ENCODE data around the gene SDC3.

DNA sequence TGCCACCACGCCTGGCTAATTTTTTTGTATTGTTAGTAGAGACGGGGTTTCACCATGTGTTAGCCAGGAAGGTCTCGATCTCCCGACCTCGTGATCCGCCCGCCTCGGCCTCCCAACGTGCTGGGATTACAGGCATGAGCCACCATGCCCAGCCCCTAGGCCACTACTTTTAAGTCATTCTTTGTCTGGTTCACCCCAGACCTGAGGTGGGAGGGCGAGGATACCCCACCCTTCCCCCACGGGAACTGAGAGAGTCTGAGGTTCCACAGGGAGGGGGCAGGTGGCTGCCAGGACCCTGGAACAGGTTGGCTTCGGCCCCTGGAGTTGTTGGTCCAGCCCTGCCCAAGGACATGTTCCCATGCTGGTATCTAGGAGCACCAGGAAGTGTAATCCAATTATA lies 7.7 kb upstream of the SDC3 start:
- no peak for TF ChIP-seq BACH1 (IDR thresholded peaks at IDR 0.05; ENCODE audit: low read length)
- TF ChIP-seq RAD21 (IDR thresholded peaks at IDR 0.05 in 1 of 2, conservative IDR thresholded peaks at IDR 0.05 in 1 of 2; ENCODE audit: low read depth in 2 of 2, low read length in 2 of 2) = no peak
- TF ChIP-seq, protein P1, sequence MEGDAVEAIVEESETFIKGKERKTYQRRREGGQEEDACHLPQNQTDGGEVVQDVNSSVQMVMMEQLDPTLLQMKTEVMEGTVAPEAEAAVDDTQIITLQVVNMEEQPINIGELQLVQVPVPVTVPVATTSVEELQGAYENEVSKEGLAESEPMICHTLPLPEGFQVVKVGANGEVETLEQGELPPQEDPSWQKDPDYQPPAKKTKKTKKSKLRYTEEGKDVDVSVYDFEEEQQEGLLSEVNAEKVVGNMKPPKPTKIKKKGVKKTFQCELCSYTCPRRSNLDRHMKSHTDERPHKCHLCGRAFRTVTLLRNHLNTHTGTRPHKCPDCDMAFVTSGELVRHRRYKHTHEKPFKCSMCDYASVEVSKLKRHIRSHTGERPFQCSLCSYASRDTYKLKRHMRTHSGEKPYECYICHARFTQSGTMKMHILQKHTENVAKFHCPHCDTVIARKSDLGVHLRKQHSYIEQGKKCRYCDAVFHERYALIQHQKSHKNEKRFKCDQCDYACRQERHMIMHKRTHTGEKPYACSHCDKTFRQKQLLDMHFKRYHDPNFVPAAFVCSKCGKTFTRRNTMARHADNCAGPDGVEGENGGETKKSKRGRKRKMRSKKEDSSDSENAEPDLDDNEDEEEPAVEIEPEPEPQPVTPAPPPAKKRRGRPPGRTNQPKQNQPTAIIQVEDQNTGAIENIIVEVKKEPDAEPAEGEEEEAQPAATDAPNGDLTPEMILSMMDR (IDR thresholded peaks at IDR 0.05; ENCODE audit: control extremely low read depth in 1 of 3, insufficient read depth in 1 of 3, low read depth in 1 of 3, low read length in 3 of 3) = no peak
- TF ChIP-seq EP300 (IDR thresholded peaks at IDR 0.05; ENCODE audit: borderline replicate concordance in 1 of 2, low read depth in 2 of 2, low read length in 2 of 2) = no peak
- no peak for TF ChIP-seq BRCA1 (IDR thresholded peaks at IDR 0.05; ENCODE audit: low read depth, low read length)
- no peak for TF ChIP-seq SIX5 (IDR thresholded peaks at IDR 0.05; ENCODE audit: low read depth, low read length)
- no peak for TF ChIP-seq SIRT6 (IDR thresholded peaks at IDR 0.05; ENCODE audit: low read length)
- TF ChIP-seq TAF1 (IDR thresholded peaks at IDR 0.05; ENCODE audit: low read depth, low read length) = no peak
- no peak for TF ChIP-seq HDAC6 (IDR thresholded peaks at IDR 0.05; ENCODE audit: low read depth, low read length)
- TF ChIP-seq EZH2 (IDR thresholded peaks at IDR 0.05; ENCODE audit: low read depth, low read length, severe bottlenecking) = no peak
- TF ChIP-seq CTBP2 (IDR thresholded peaks at IDR 0.05; ENCODE audit: borderline replicate concordance, insufficient read depth, insufficient read length, low read length) = no peak
- TF ChIP-seq EGR1 (IDR thresholded peaks at IDR 0.05; ENCODE audit: borderline replicate concordance, low read depth, low read length) = no peak
